Suprapubic skin (tissue), 4 donors: ENCODE data around the gene GSK3B.

Source experiments
- EP300 ChIP-seq: sonication (generic); formaldehyde crosslinking; IDR thresholded peaks from one replicate; pipeline ENCODE4 v1.6.1; 2017; ENCODE audit warnings: antibody characterized with exemption
- POLR2AphosphoS5 ChIP-seq, 3 donors: sonication (generic); formaldehyde crosslinking; IDR thresholded peaks; one replicate each; pipeline ENCODE4 v1.6.1; 2017; ENCODE audit warnings: antibody characterized with exemption in 3 of 3
- TF ChIP-seq, protein P1 (sequence below), 2 donors: fragments of 200-600 bp in 1 of 2; fragments of 450-650 bp in 1 of 2; sonication (generic) in 1 of 2; IDR thresholded peaks; one replicate each; pipeline ENCODE4 v1.5.1; 2016 to 2019; ENCODE audit warnings: antibody characterized with exemption in 2 of 2, mild to moderate bottlenecking in 1 of 2, moderate library complexity in 1 of 2

DNA sequence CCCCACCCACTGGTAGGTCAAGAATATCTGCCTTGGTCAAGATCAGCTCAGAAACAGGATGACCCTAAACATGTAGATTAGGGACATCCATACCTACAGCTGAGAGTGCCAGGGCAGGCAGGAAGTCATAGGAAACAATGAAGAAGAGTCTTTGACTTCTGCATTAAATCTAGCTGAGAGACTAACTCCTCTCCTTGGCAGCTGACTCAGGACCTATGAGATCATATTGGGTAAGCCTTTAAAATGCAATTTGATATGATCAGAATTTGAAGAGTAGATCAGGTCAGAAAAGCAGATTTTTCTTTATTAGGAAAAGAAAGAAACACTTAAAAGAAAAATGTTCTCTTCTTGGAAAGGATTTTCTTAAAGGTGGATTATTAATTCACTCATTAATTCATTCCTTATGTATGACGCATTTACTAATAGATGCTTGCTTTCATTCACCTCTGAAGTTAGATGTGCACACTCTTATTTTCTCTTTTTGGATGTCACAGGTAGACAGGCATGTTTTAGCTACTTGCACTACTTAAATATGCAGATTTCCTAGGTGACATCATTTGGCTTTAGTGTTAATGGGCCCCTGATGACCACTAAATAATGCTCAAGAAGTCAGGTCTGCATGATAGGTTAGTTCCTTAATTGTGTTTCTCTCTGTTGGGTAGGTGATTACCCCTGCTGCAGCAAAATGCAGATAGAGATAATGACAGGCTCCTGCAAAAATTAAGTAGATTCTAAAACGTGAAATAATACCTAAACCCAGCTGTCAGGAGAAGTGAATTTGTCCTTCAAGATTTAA lies 35.7 kb upstream of the GSK3B start:
- TF ChIP-seq, protein P1, sequence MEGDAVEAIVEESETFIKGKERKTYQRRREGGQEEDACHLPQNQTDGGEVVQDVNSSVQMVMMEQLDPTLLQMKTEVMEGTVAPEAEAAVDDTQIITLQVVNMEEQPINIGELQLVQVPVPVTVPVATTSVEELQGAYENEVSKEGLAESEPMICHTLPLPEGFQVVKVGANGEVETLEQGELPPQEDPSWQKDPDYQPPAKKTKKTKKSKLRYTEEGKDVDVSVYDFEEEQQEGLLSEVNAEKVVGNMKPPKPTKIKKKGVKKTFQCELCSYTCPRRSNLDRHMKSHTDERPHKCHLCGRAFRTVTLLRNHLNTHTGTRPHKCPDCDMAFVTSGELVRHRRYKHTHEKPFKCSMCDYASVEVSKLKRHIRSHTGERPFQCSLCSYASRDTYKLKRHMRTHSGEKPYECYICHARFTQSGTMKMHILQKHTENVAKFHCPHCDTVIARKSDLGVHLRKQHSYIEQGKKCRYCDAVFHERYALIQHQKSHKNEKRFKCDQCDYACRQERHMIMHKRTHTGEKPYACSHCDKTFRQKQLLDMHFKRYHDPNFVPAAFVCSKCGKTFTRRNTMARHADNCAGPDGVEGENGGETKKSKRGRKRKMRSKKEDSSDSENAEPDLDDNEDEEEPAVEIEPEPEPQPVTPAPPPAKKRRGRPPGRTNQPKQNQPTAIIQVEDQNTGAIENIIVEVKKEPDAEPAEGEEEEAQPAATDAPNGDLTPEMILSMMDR (IDR thresholded peaks at IDR 0.05) = no peak
- TF ChIP-seq EP300 = no peak
- no peak for TF ChIP-seq POLR2AphosphoS5 (IDR thresholded peaks at IDR 0.05)
